Mucosa of rectum (tissue), 2 donors: ENCODE results near the gene ITGA8.
A peak's percentile ranks its signal among the peaks of the same experiment; 100 is the strongest.
"Not testable (repeated sequence)": the region's sequence is repeated elsewhere in the genome, so short reads cannot be mapped to it uniquely, and the experiment has no call there.

ENCODE experiments used
- H3K27ac ChIP-seq, 2 donors: one replicate each; pipeline ENCODE4 v1.7.0; 2013; ENCODE audit warnings: inconsistent platforms in 2 of 2, low read depth in 2 of 2, low read length in 2 of 2
- H3K27me3 ChIP-seq, 2 donors: one replicate each; pipeline ENCODE4 v1.7.0; 2013; ENCODE audit warnings: low read length in 2 of 2; ENCODE audit not compliant: control insufficient read depth in 2 of 2, insufficient read depth in 2 of 2
- H3K36me3 ChIP-seq, 2 donors: one replicate each; pipeline ENCODE4 v1.7.0; 2013; ENCODE audit warnings: low read length in 2 of 2; ENCODE audit not compliant: control insufficient read depth in 2 of 2, insufficient read depth in 2 of 2
- H3K4me1 ChIP-seq, 2 donors: one replicate each; pipeline ENCODE4 v1.7.0; 2013; ENCODE audit warnings: low read length in 2 of 2, mild to moderate bottlenecking in 1 of 2; ENCODE audit not compliant: control insufficient read depth in 2 of 2, insufficient read depth in 2 of 2
- H3K4me3 ChIP-seq, 2 donors: one replicate each; pipeline ENCODE4 v1.7.0; 2013; ENCODE audit warnings: low read length in 2 of 2
- H3K9ac ChIP-seq, 2 donors: one replicate each; pipeline ENCODE4 v1.7.0; 2013; ENCODE audit warnings: low read length in 2 of 2, low read depth in 1 of 2, mild to moderate bottlenecking in 1 of 2
- H3K9me3 ChIP-seq, 2 donors: one replicate each; pipeline ENCODE4 v1.7.0; 2013; ENCODE audit warnings: low read length in 2 of 2; ENCODE audit not compliant: control insufficient read depth in 2 of 2
- donor health status: healthy.
- donor health status: Normal muscosa, but diverticular disease.

Gene ITGA8

DNA sequence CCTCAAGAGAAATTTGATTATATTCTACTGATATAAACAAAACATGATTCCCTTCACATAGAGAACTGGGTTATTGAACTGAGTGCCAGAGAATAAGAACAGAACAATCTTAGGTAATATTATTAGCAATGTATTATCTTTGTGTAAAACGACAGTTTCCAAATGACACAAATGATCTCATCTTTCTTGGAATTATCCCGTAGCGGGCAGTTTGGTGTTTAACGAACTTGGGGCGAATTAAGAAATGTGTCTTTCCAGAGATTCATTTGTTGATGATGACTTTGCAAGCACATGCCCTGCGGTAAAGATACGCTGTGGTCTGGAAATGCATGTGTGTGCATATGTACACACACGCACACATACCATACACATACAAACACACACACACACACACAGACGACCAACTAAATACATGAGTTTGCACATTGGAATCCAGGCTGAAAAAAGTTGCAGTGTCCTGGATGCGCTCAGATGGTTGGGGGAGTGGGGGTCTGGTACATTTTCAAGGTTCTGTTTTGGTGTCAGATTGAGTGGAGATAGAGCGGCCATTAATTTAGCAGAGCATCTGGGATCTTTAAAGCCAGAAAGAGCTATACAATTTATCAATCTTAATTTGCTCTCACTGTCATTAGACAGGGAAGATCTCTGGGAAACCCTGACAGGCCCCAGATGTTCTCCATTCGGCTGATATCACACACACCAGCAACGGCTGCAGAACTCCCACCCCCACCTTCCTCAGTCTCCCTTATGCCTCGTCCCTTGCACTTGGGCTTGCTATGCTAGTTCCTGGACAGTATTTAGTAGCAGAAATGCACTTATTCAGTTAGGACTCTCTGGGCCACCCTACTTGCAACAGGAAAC lies 236.3 kb downstream of the ITGA8 start:
- no peaks in the 10 kb centered on the region for H3K9me3 ChIP-seq
- no peak overlapping the region for H3K9ac ChIP-seq
- peaks cover 0 to 4% of the 10 kb centered on the region in 2 donors for H3K4me1 ChIP-seq
- no peaks in the 10 kb centered on the region for H3K36me3 ChIP-seq
- H3K4me3 ChIP-seq: no peak overlapping the region
- no peak overlapping the region for H3K27ac ChIP-seq
- H3K27me3 ChIP-seq: no peaks in the 10 kb centered on the region

DNA sequence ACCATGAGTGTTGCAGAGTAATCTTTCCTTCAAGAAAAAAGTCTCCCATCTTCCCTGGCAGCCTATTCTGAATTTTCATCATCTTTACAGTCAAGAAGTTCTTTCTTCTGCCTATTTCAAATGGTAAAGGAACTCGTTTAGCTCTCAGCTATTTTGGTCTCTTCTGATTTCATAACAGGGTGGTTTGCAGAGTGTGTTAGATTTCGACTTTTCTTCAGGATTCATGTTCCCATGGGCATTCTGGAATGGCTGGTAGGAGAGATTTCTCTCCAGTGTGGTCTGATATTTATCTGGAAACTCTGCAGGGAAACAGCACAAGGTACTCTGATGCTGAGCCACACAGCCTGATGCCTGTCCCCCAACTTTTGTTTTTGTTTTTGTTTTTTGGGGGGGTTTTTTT lies 237.6 kb downstream of the ITGA8 start:
- no peaks in the 10 kb centered on the region for H3K27me3 ChIP-seq
- no peak overlapping the region for H3K9ac ChIP-seq
- H3K36me3 ChIP-seq: no peaks in the 10 kb centered on the region
- H3K4me1 ChIP-seq: peaks cover 0 to 4% of the 10 kb centered on the region in 2 donors
- no peaks in the 10 kb centered on the region for H3K9me3 ChIP-seq
- H3K4me3 ChIP-seq: no peak overlapping the region
- H3K27ac ChIP-seq: no peak overlapping the region

DNA sequence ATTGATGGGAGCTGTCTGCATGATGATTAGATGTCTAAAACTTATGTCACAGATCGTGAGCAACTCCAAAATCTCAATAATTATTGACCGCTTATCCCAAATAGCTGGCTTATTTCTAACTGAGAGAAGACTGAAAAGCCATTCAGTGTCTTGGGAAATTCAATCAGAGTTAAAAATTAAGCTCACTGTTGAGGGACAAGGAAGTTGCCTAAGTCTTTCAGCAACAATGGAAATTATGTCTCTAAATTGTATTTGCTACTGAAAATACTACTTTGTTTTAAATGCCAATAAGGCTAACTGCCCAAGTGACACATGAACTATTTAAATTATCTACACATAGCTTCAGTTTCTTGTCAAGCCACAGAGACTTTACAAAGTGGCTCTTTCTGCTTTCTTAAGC lies 240.8 kb downstream of the ITGA8 start:
- H3K27me3 ChIP-seq: no peaks in the 10 kb centered on the region
- H3K9me3 ChIP-seq: no peaks in the 10 kb centered on the region
- no peaks in the 10 kb centered on the region for H3K36me3 ChIP-seq
- no peak overlapping the region for H3K9ac ChIP-seq
- H3K27ac ChIP-seq: peak overlapping the region; percentile 28 to 46
- H3K4me3 ChIP-seq: no peak overlapping the region
- H3K4me1 ChIP-seq: peaks cover 0 to 4% of the 10 kb centered on the region in 2 donors

DNA sequence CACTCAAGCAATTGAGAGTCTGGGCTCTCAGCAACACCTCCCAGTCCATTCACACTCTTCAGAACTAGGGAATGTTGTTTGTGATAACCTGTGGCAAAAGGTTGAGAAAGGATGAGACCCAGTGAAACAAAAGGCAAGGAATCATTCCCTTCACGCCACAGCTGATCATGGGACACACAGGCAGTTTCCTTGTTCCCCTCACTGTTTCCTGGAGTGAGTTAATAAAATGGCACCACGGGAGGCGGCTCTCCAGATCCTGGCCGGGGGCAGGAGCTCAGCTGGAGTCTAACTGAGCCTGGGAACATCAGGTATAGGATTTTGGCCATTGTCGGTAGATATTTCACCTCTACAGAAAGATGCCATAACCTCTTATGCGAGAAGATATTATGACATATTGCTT lies 241.3 kb downstream of the ITGA8 start:
- H3K4me3 ChIP-seq: no peak overlapping the region
- H3K4me1 ChIP-seq: peaks cover 0 to 4% of the 10 kb centered on the region in 2 donors
- peak overlapping the region in 1 of 2 donors; percentile 28 for H3K27ac ChIP-seq
- H3K9me3 ChIP-seq: no peaks in the 10 kb centered on the region
- no peaks in the 10 kb centered on the region for H3K27me3 ChIP-seq
- no peaks in the 10 kb centered on the region for H3K36me3 ChIP-seq
- no peak overlapping the region for H3K9ac ChIP-seq

DNA sequence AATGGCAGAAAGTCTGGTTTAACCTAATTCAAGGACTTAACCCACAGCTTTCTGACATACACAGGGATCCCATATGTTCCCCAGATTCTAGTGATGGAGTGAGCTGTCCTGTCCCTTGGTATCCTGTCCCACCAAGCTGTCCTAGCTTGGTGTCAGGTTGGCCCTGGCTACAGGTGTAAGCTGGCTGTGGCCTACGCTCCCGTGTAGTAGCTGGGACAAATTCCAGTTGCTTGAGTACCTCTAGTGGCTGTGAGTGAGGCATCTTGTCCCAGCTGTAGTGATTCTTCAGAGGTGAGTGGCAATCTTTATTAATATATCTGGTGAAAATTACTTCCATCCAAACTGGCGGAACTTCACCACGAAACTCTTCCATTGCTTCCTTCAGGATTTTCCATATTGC lies 243.4 kb downstream of the ITGA8 start:
- H3K4me1 ChIP-seq: peaks cover 0 to 4% of the 10 kb centered on the region in 2 donors
- H3K36me3 ChIP-seq: no peaks in the 10 kb centered on the region
- H3K27me3 ChIP-seq: no peaks in the 10 kb centered on the region
- H3K9me3 ChIP-seq: no peaks in the 10 kb centered on the region
- H3K27ac ChIP-seq: no peak overlapping the region
- no peak overlapping the region for H3K4me3 ChIP-seq
- H3K9ac ChIP-seq: no peak overlapping the region

DNA sequence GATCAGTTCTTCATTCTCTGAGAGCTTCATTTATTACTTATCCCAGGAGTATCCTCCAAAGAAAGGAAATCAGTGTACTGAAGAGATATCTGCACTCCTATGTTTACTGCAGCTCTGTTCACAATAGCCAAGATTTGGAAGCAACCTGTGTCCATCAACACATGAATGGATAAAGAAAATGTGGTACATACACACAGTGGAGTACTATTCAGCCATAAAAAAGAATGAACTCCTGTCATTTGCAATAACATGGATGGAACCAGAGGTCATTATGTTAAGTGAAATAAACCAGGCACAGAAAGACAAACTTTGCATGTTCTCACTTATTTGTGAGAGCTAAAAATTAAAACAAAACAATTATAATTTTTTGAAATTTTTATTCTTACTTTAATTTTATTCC lies 244.3 kb downstream of the ITGA8 start:
- H3K9me3 ChIP-seq, H3K36me3 ChIP-seq, H3K4me1 ChIP-seq, H3K27me3 ChIP-seq, H3K4me3 ChIP-seq, H3K27ac ChIP-seq, H3K9ac ChIP-seq: not testable (repeated sequence)

DNA sequence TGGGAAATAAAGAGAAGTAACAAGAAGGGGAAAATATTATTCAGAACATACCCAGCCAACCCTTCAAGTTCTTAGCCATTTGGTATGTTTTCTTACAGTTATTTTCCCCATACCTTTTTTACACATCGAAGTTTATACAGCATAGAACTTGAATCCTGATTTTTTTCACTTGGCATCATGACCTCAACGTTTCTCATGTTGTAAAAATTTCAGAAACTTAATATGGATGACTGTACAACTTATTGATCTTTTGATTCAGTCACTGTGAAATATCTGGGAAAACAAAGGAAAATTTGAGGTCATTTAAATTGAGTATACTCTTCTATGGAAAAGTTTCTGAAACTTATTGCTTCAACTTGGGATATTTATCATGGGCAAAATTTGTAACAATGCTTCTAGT lies 245.1 kb downstream of the ITGA8 start:
- no peak overlapping the region for H3K9ac ChIP-seq

DNA sequence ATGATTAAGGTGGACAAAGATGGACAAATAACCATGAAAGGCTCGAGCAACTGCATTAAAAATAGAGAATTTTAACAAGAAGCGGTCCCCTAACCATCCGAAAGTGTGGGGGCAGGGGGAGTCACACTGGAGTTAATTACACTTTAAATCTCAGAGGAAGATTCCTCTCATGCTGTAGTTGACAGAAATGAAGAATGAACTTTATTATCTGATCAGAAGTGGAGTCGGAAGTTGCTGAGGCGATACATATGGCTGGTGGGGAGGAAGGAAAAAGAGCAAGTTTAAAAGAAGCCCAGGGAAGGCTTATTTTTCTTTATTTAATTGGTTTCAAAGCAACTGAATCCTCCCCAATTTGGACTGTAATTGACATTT lies 246.3 kb downstream of the ITGA8 start:
- Histone ChIP-seq H3K27ac (no peak overlapping the region), H3K9me3 (no peaks in the 10 kb centered on the region), H3K27me3 (no peaks in the 10 kb centered on the region), H3K36me3 (no peaks in the 10 kb centered on the region), H3K4me3 (no peak overlapping the region), H3K9ac (no peak overlapping the region), H3K4me1 (no peaks in the 10 kb centered on the region)

More for the DNA sequence above, 245.1 kb downstream of the ITGA8 start:
- no peaks in the 10 kb centered on the region for H3K27me3 ChIP-seq
- no peaks in the 10 kb centered on the region for H3K36me3 ChIP-seq
- peaks cover 0 to 4% of the 10 kb centered on the region in 2 donors for H3K4me1 ChIP-seq
- no peaks in the 10 kb centered on the region for H3K9me3 ChIP-seq
- H3K4me3 ChIP-seq: no peak overlapping the region
- no peak overlapping the region for H3K27ac ChIP-seq

DNA sequence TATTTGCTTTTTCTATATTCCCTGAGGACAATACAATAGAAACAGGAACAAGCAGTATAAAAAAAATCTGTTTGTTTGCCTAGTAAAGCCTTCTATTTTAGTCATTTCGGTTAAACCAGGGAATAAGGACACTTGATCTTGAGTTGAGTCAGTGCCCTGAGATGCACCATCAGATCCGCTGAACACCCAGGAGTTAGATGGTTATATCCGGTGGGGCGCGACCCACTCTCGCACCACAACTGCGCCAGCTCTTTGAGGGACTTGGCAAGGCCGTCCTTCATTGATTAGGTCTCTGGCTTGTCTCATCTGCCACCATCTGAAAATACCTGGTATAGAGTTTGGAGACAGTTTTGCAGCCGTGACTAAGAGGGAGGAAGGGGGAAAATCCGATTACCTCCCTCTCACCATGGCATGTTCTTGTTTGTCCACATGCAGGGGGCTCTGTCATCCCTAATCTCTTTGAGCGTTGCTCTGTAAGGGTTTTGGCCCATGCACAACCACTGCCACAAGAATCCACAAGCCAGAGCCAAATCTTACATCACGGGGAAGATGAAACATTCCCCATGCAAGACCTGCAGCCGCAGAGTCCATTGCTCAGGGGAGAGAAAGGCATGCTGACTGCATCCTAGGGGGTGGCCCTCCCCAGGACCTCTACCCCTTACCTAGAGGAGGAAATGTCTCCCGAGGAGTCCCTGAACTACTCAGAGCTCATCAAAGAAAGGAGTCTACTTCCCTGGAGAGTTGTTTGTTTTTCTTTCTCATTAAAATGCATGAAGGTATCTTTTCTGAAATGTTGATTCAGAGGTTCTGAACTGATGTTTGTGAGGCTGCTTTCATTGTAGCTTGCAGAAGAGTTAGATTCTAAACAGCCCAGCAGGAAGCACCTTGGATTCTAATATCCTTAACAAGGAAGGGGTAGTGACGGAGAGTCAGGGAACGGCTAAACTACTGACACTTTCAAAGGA lies 247.0 kb downstream of the ITGA8 start:
- Histone ChIP-seq H3K4me3 (no peak overlapping the region), H3K4me1 (no peaks in the 10 kb centered on the region), H3K9me3 (no peaks in the 10 kb centered on the region), H3K36me3 (no peaks in the 10 kb centered on the region), H3K9ac (no peak overlapping the region), H3K27ac (no peak overlapping the region), H3K27me3 (no peaks in the 10 kb centered on the region)

DNA sequence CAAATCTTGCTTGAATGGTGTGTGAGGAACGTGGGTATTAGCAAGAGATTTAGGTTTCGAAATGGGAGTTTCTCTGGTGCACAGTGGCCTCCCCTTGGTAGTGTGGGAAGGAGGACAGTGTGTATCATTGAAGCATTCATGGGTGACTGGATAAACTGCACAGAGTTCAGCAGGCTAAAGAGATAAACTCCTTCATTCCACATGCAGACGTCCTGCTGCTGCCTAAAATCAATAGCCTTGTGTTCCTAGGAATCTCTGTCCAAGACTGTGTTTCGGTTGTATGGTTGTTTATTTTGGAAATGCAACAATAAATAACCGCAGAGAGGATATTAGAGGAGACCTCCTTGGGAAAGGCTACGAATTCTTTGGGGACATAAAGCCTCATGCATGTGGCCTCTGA lies 247.7 kb downstream of the ITGA8 start:
- Histone ChIP-seq H3K9ac (no peak overlapping the region), H3K36me3 (no peaks in the 10 kb centered on the region), H3K4me3 (no peak overlapping the region), H3K4me1 (no peaks in the 10 kb centered on the region), H3K27ac (no peak overlapping the region), H3K27me3 (no peaks in the 10 kb centered on the region), H3K9me3 (no peaks in the 10 kb centered on the region)
